GM21529 (cell line): Measurements from ENCODE around the gene SLC6A19.

Experiments used
- ATAC-seq: cut with Tn5 transposase; IDR thresholded peaks from one replicate; pipeline ENCODE4 v1.9.1; 2021; ENCODE audit not compliant: unreplicated experiment

Gene SLC6A19

DNA sequence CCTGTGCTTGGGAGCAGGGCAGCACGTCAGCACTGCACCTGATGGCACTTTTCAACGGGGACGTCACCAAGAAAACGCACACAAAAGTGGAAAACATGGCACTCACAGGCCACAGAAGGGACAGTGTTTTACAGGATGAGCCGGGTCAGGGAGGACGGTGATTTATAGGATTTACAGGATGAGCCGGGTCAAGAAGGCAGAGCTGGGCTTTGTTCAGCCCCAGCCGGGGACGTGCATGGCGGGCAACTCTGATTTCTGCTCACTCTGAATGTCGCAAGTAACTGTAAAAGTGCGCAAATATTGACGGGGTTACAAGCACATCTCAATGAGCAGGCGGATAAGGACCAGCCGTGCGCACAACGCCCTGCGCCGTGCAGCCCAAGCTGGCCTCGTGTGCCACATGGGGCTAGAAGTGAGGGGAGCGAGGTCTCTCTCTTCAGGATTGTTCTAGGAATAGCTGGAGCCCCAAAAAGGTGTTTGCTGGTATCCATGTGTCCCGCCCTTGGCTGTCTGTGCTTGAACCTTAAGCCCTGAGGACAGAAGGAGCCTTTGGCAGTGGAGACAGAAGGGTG lies 40.2 kb downstream of the SLC6A19 start:
- no peak for ATAC-seq

DNA sequence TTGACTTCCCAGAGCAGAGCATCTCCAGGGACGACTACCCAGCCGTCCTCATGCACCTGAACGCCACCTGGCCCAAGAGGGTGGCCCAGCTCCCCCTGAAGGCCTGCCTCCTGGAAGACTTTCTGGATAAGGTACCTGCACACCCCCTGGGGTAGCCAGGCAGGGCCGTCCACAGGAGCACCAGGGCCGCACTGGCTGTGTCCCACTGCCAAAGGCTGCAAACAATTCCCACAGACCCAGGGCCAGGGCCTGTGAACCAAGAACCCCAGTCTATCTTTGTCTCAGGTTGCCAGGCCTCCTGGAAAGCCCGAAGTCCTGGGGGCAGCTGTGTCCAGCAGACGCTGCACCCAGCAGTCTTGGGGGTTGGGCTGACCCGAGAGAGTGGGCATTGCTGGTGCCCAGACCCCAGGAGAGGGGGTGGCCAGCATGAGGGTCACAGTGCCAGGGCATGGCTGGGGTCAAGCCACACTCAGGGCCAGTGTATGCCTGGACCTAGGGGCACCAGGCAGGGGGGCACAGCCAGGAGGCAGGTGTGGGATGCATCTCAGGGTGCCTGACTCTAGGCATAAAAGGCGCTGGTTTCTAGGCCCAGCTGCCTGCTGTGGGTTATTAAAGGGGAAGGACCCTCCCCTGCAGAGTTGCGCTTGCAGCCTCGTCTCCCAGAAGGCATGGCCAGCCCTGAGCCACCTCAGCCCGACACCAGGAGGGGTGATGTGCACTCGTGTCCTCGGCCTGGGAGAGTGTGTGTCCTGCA lies 41.5 kb downstream of the SLC6A19 start:
- ATAC-seq, result no peak

DNA sequence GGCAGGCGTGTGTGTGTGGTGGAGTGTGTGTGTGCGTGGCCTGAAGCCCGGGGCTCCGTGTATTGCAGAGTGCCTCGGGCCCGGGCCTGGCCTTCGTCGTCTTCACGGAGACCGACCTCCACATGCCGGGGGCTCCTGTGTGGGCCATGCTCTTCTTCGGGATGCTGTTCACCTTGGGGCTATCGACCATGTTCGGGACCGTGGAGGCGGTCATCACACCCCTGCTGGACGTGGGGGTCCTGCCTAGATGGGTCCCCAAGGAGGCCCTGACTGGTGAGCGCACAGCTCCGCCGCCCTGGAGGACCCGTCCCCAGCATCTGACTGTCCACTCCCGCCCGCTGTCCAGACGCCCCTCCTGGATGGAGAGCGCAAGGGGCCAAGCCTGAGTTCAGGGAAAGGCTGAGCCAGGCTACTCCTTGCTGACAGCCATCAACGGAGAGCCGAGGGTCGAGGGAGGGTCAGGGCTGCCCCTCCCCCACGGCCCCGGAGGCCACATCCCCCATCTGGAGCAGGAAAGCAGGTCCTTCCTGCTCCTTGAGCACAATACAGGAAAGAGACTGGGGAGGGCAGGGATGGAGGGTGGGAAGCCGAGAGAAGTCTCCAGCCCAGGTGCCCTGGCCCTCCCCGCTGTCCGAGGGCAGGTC lies 42.2 kb downstream of the SLC6A19 start:
- no peak for ATAC-seq

DNA sequence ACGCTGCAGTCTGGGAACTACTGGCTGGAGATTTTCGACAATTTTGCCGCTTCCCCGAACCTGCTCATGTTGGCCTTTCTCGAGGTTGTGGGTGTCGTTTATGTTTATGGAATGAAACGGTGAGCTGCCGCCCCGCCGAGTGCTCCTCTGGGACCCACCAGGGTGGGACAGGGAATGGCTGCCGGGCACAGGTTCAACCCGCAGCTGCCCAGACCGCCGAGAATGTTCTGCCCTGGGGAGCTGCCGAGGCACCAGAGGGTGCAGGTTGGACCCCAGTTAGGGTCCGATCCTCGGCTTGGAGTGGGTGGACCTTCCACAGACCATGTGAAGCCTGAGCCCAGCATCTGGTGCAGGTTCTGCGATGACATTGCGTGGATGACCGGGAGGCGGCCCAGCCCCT lies 42.9 kb downstream of the SLC6A19 start:
- no peak for ATAC-seq

DNA sequence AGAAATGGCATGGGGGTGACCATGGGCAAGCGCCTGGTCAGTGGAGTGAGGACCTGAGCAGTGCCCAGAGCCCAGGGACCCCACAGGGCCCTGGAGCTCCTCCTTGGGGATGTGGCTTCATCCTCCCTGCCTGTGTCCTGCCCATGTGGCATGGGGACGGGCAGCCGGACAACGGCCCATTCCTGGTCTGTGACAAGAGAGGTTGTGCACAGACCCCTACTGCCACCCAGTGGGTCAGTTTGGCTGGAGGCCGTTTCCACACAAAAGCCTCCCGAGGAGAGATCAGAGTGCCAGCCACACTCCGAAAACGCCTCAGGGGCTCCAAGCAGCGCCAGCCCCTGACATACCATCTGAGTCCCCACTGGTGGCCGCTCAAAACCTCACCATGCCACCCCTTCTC lies 43.6 kb downstream of the SLC6A19 start:
- ATAC-seq, result no peak

DNA sequence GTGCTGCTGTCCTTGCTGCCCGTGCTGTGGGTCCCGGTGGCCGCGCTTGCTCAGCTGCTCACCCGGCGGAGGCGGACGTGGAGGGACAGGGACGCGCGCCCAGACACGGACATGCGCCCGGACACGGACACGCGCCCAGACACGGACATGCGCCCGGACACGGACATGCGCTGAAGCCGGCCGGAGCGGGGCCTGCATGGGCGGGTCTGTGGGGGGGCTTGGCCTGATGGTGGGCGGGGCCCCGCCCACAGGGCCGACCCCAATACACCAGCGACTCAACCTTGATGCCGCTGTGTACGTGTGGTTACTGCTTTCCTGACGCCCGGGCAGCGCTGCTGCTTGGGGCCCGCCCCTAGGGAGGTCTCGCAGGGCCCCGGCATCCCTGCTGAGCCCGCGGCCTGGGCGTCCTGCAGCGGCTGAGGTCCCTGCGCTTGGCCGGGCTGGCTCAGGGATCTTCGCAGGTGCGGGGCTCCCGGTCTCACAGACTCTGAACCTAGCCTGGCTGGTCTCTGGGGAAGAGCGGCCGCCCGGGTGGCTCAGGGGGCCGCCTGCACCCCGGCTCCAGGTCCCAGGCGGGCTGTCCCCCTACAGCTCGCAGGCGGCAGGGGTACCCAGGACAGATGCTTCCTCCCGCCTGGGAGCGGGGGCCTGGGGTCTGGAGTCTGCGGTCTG lies 44.6 kb downstream of the SLC6A19 start:
- no peak for ATAC-seq

DNA sequence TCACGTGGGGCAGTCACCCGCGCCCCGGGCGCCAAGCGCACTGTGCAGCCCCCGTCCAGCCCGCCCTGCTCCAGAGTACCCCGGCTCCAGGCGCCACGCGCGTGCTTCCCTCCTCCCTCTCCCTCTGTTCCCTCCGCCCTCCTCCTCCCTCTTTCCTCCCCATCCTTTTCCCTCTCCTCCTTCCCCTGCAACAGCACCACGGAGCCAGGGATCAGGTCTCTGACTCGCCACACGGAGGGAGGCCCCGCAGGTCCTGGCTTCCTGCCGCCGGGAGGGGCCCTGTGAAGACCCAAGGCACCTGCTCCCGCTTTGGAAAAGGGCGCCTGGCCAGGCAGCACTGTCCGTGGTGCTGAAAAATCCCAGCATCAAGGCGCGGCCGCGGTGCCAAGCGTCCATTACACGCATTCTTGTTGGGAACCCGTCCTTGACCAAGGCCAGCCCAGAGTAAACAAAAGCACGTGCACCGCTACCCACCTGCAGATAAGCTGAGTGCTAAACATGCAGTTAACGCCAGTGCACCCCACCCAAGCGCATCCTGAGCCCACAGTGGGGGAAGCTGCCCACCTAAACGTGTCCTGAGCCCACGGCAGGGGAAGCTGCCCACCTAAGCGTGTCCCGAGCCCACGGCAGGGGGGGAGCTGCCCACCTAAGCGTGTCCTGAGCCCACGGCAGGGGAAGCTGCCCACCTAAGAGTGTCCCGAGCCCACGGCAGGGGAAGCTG lies 45.5 kb downstream of the SLC6A19 start:
- no peak for ATAC-seq

DNA sequence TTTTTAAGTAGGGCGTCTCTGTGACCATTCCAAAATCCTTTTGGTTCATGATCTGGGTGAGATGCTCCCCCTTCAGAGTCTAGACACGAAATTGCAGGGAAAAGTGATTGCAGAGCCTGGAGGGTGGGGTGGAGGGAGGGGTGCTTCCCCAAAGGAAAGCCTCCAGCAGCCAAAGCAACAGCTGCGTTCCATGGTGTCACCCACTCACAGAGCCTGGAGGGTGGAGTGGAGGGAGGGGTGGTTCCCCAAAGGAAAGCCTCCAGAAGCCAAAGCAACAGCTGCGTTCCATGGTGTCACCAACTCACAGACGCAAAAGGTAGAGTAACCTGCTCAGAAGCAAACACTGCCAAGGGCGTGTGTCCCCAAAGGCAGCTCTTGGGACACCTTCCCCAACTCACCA lies 46.4 kb downstream of the SLC6A19 start:
- ATAC-seq, result no peak

DNA sequence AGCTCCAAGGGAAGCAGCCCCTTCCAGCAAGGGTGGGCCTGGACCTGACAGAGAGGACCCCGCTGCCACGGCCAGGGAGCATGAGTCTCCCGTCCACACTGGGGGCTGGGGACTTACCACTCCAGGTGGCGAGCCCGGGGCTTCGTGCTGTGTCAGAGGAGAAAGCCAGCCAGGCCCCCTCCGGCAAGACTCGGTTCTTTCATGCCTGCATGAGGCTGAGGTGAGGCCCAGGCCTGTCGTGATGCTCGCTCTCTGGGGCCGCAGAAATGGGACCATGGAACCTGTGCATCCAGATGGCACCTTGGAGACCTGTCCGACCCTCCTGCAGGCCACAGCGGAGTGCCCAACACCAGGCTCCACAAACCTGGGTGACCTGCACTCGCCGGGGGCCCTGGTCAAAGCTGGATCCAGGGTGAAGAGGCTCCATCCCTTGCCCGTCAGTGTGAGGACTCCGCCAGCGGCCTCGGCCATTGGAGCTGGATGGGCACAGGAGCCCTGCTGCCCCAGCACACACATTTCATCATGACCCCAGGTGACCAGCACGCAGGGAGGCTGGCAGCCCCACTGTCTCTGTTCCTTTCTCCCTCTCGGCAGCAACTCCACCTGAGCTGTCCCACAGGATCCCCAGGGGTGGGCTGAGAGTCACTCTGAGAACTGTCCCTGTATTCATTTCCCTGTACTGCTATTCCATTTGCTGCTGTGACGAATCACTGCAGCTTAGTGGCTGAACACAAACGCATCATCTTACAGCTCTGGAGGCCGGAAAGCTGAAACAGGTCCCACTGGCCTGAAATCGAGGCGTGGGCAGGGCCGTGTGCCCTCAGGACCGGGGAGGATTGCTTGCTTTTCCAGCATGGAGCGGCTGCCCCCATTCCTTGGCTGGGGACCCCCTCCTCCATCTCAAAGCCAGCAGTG lies 48.2 kb downstream of the SLC6A19 start:
- ATAC-seq, result no peak

DNA sequence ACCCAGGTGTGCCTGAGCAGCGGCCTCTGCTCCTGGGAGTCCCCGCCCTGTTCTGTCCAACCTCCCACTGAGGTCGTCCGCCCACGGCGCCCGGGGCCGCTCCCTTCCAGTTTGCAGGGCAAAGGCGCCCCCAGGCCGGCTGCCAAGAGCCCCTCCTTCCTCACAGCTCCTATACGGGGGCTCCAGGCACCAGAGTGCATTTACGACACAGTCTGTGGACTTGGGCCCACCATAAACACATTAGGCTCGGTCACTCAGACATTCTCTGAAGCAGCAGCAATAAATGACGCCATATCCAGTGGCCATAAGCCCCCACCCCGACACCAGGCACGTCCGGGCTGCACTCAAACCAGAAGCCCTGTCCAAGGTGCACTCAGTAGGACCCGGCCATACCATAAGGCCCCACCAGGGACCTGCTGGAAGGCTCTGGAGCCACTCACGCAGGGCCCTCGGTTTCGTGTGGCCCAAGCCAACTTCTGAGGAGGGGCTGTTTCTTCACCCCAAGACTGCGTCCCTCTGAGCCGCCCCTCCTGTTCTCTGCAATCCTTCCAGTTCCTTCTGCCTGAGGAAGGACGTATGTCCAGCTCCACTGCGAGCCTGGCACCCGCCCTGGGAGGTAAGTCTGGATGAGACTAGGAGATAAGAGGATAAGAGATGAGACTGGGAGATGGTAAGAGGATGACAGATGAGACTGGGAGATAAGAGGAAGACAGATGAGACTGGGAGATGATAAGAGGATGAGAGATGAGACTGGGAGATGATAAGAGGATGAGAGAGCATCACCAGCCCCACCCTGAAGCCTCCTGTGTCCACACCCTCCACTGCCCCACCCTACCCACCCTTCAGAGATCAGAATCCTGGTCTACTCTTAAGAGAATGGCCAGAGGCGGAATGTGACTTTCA lies 50.5 kb downstream of the SLC6A19 start:
- ATAC-seq, result no peak

DNA sequence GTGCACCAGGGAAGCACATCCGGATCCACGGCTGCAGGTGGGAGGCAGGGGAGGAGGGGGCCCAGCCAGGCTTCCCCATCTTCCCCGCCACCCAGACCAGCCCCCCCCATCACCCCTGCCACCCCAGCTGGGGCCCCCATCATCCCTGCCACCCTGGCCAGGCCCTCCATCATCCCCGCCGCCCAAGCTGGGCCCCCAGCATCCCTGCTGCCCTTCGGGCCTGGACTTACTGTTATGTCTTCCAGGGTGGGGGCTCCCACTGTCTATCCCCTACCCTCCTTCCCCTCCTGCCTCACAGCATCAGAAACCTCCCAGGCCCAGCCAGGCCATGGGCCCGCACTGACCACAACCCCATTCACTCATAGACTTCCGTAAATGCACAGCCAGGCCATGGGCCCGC lies 51.3 kb downstream of the SLC6A19 start:
- no peak for ATAC-seq

DNA sequence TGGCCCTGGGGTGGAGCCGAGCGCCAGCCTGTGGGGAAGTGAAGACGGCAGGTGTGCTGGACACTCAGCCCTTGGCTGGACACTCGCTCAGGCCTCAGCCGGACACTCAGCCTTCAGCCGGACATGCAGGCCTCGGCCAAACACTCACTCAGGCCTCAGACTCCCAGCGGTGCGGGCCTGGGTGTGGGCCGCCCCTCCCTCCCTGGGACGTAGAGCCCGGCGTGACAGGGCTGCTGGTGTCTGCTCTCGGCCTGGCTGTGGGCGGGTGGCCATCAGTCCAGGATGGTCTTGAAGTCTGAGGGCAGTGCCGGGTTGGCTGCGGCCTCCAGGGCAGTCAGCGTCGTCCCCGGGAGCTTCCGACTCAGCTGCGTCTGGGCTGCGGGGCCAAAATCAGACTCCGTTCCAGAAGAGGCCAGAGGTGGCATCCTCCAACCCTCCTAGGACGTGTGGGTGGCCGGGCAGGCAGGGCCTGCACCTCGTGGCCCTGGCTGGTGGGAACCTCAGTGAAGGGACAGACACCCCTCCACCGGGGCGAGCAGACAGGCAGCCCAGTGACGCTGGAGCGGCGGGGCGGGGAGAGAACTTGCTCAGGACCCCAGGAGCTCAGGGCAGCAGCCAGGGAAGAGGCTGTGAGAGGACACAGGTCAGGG lies 52.2 kb downstream of the SLC6A19 start:
- no peak for ATAC-seq

DNA sequence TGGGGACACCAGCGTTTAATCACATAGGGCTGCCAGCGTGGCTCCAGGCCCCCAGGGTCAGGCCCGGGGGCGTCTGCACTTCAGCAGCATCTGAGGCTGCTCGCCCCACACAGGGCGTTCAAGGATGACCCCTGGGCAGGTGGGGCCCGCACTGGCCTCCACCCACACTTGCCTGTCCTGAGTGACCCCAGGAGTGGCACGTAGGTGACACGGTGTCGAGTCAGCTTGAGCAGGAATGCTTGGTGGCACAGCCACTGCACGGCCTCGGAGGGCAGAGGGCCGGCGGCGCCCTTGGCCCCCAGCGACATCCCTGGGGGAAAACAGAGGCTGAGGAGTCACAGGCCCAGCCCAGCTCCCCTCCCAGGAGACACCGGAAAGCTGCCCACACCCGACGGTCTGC lies 52.8 kb downstream of the SLC6A19 start:
- no peak for ATAC-seq

DNA sequence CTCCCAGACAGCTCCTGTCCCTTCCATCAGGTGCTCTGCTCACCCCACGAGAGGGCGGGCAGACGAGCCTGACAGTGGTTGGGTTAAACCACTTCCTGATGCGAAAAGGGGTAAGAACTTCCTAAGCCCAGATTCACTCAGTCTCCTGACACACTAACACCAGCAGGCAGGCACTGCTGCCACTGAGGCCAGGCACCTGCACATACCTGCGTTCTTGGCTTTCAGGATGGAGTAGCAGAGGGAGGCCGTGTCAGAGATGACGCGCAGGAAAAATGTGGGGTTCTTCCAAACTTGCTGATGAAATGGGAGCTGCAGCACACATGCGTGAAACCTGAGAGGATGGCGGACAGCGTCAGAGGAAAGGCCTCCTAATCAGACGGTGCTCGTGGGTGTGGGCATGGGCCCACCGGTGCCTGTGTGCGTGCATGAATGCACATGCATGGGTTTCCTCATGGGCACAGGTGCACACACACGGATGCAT lies 53.7 kb downstream of the SLC6A19 start:
- ATAC-seq, result no peak

DNA sequence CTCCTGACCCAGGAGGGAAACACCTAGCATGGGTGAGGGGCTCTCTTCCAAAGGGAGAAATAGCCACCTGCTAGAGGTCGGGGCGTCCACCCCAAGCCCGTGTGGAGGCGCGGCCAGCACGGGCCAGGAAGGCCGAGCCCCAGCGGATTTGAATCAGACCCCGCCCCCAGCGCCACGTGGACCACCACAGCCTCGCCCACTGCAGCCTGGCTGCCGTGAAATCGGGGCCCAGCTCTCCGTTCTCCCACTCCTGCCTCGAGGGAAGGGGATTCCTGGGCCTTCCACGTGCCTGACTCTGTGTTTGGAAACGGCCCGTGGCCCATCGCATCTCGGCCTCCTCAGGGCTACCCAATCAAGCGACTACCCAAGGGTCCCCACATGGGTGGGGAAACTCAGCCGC lies 55.4 kb downstream of the SLC6A19 start:
- ATAC-seq, result no peak

DNA sequence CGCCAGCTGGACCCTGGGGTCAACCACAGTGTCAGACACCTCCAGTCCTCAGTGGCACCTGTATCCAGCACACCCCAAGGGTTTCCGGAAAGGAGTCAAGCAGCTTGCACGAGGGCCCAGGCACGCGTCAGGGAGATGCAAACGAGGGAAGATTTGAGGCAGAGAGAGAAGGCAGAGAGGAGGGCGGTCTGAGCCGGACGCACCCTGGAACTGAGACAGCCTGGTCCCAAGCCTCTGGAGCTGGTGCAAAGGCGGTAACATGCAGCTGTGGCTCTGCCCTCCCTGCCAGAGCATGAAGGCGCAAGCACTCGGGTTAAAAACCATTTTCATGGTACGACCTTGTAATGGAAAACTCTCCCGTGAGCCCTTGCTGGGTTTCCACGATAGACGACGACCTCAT lies 56.0 kb downstream of the SLC6A19 start:
- no peak for ATAC-seq

DNA sequence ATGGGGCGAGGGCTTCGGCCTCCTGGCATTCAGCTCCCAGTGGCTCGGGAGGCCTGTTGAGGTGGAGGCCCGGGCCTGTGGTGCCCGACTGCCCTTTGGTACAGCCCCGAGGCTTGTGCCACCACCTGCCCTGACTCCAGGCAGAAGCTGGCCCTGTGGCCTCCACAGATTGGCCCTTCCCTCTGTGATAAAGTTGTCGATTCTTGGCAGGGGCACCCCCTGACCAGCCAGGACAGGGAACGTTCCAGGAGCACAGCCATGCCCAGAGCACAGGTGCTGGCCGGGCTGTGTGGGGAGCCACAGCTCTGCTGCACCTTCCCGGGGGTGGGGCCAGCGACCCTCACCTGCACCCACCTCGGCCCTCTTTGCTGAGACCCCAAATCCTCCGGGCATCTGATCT lies 56.4 kb downstream of the SLC6A19 start:
- no peak for ATAC-seq

DNA sequence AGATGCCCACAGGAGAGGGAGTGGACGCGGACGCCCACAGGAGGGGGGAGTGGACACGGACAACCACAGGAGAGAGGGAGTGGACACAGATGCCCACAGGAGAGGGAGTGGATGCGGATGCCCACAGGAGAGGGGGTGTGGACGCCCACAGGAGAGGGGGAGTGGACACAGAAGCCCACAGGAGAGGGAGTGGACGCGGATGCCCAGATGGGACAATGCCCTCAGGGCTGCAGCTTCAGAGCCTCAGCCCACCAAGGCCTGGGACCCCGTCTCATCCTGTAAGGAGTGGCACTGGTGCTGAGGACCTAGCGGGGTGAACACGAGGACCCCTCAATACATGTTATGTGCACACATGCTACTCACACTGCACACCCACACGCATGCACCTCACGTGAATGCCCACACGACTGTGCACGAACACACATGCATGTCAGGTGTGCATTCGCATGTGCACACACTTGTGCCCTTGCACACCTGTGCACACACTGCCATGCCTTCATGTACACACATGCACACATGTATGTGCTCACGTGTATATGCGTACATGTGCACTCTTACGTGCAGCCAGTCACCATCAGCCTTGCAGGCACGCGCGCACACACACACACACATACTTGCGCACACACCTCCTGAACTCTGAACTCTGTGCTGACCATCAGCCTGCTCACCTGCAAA lies 58.5 kb downstream of the SLC6A19 start:
- ATAC-seq, result no peak
